CD4-positive, alpha-beta T cell treated with Interleukin-6 at 100 ng/mL for 8 hours (primary cell): Measurements from ENCODE around the gene CTNNA3.

ENCODE experiments used
- DNase-seq: peaks from one replicate; pipeline ENCODE4 v3.0.0-alpha.2; 2020; ENCODE audit warnings: mixed read lengths, low spot score

The CTNNA3 gene

DNA sequence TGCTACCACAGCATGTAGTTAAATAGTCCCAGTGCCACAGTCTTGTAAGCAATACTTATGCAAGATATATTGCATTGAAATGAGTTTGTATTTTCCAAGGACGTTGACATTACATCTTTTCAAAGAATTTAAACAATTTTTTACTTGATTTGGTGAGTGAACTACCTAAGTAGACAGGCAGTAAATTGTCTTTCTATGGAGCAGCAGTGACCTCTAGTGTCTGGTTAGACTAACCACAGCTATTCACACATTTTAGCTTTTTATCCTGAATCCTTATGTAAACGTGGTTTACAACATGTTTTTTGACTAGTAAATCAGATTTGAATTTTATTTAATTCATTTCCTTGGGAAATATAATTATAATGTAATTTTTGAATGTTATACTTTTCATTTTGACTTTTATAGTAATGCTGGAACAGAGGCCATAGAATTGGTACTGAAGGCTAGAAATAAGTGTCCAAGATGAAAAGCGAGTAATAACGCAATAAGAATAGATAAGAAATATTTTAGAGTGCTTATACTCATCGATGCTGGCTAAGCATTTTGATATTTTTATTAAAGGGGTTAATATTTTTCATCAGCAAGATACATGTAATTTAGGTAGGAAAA lies 764.6 kb downstream of the CTNNA3 start:
- DNase-seq, result no peak

DNA sequence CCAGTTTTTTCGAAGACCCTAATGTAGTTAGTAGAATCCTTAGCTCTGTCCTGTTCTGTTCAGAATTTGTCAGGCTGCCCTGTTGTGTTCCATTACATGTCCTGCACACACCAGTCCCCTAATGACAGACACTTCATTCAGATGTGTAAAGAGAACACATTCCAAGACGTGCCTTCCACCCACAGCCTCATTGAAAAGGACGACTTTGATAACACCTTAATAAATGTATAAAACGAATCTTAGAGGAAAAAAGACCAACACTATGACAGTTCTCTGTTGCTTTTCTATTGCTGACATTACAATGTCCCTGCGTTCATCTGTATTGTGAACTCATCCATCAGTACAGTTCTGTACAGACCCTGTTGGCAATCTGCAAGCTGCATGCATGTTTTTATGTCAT lies 766.6 kb downstream of the CTNNA3 start:
- no peak for DNase-seq

DNA sequence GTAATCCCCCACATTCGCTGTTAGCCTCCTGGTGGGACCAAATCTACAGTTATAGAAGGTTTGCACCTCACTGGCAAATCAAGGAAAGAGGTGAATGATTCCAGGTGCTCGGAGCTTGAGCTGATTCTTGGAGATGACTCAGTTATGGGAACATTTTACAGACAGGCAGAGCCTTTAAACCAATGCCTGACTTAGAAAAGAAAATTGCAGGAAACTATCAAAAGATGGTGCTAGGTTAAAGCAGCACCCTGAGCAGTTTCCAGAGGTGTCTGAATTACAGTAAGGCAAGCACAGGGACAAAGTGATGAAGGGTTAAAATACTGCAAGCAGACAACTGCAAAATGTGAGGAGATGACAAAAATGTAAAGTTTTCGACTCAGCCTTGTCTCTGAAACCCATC lies 767.2 kb downstream of the CTNNA3 start:
- no peak for DNase-seq

DNA sequence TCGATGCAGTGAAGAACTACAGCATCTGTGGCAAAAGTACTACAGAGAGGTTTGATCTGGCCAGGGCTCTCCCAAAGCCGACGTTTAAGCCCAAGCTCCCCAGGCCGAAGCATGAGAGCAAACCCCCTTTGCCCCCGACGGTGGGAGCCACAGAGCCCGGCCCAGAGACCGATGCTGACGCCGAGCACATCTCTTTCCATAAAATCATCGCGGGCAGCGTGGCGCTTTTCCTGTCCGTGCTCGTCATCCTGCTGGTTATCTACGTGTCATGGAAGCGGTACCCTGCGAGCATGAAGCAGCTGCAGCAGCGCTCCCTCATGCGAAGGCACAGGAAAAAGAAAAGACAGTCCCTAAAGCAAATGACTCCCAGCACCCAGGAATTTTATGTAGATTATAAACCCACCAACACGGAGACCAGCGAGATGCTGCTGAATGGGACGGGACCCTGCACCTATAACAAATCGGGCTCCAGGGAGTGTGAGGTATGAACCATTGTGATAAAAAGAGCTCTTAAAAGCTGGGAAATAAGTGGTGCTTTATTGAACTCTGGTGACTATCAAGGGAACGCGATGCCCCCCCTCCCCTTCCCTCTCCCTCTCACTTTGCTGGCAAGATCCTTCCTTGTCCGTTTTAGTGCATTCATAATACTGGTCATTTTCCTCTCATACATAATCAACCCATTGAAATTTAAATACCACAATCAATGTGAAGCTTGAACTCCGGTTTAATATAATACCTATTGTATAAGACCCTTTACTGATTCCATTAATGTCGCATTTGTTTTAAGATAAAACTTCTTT lies 767.8 kb downstream of the CTNNA3 start:
- no peak for DNase-seq

DNA sequence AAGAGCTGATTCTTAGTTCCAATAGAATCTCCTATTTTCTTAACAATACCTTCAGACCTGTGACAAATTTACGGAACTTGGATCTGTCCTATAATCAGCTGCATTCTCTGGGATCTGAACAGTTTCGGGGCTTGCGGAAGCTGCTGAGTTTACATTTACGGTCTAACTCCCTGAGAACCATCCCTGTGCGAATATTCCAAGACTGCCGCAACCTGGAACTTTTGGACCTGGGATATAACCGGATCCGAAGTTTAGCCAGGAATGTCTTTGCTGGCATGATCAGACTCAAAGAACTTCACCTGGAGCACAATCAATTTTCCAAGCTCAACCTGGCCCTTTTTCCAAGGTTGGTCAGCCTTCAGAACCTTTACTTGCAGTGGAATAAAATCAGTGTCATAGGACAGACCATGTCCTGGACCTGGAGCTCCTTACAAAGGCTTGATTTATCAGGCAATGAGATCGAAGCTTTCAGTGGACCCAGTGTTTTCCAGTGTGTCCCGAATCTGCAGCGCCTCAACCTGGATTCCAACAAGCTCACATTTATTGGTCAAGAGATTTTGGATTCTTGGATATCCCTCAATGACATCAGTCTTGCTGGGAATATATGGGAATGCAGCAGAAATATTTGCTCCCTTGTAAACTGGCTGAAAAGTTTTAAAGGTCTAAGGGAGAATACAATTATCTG lies 768.6 kb downstream of the CTNNA3 start:
- DNase-seq, result no peak

GRCh38 chr10:66926841-66927240 lies 769.2 kb downstream of the CTNNA3 start:
- DNase-seq, result no peak

DNA sequence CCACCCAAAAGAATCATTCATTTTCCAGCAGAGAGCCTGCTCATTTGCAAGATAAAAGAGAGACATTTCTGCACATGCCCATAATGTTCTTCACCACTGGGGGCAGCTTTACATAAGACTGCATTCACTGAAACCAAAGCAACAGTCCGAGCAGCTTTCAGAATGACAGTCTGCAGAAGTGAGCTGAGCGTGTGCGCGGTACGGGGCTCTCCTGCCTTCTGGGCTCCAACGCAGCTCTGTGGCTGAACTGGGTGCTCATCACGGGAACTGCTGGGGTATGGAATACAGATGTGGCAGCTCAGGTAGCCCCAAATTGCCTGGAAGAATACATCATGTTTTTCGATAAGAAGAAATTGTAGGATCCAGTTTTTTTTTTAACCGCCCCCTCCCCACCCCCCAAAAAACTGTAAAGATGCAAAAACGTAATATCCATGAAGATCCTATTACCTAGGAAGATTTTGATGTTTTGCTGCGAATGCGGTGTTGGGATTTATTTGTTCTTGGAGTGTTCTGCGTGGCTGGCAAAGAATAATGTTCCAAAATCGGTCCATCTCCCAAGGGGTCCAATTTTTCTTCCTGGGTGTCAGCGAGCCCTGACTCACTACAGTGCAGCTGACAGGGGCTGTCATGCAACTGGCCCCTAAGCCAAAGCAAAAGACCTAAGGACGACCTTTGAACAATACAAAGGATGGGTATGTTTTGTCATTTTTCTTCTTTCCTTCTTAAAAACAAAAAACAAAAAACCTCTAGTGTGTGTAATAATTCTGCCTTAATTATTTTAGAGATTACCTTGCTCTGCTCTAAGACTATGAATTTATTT lies 769.9 kb downstream of the CTNNA3 start, which contains the start of gene LRRTM3:
TSS of gene LRRTM3 (plus strand) at position 141 of the 820 bp plus-strand sequence.
- no peak for DNase-seq

DNA sequence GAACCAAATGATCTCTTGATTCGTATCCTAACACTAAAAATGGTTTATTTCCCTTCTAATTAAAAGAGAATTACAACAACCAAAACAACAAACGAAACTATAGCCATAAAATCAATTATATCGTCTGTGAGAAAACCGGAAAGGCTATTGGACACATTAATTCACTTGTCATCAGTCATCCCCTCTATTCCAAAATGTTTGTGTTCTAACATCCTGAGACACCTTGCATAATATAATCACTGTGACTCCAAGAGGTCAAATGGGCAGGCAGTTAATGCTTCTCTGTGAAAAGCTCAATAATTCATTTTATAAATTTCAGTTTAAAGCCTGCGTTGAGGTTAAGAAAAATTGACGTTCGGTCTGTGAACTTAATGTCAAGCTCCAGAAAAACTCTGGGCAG lies 770.6 kb downstream of the CTNNA3 start:
- DNase-seq, result no peak

DNA sequence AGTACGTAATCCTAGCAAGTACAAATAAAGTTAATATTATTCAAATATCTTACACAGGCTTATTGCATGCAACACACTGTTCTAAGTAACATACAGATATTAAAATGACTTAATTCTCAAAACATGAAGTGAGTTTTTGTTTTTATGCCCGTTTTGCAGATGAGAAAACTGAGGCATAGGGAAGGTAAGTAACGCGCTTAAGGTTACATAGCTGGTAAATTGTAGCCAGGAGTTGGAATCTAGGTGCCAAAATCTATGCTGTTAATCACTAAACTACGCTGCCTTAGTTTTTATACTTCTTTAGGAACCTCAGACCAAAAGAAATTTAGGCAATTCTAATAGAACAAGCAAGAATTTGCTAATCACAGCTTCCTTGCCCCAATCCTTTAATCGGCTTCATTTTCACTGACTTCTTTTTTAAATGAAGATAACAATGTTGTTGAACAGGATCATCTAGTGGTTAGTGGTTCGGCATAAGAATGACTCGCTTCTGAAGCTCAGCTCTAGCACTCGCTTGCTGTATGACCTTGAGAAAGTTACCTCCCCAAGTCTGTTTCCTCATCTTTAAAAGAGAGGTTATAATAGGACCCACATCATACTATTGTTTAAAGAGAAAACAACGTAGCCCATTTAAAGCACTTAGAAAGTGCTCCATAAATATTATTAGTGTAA lies 771.2 kb downstream of the CTNNA3 start:
- no peak for DNase-seq

GRCh38 chr10:66919248-66919647 lies 776.7 kb downstream of the CTNNA3 start:
- no peak for DNase-seq

DNA sequence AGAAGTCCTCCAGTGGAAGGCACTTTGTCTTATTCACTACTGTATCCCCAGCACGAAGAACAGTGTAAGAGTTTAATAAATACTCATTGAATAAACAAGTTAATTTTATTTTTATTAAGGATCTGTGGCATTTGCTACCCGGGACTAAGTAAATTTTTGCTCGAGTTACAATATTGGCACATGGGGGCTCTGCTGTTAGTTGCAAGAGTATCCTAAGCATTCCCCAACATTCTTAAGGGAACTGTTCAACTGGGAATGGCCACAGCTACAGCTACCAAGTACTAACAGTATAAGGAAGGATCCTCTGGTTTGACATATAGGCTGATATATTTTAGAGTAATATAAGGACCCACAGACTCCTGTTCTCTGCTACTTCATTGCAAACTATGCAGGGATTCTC lies 778.9 kb downstream of the CTNNA3 start:
- no peak for DNase-seq

DNA sequence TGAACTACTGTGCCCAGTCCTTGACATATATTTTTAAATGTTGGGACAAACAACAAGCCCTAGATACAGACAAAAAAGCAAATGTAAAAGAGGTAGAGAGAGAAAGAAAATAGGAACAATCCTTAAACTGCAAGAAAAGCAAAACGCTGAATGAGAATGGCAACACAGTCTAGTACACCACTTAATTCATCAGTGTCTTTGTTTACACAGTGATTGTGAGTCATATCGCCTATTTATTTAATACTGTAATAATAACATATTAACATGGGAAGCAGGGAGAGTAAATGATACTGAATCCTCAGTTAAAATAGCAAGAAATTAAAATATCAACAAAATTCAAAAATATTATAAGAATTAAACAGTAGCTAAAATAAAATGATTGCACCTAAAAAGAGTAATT lies 780.0 kb downstream of the CTNNA3 start:
- no peak for DNase-seq

DNA sequence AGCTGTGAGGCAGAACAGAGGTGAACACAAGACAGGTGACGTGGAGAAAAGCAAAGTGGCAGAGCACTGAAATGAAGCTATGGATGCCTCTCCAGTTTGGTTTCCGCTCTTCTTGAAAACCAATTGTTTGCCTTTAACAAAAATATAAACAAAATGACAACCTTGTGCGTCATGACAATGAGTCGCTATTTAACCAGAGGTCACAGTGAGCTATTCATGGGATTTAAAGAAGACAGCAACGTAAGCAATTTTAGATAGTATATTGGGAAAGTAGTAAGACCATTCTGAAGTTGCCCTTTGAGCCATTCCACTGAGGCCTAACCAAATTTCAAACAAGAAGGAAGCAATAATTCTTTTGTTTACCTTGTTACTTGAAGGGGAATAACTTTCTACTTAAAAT lies 785.3 kb downstream of the CTNNA3 start:
- no peak for DNase-seq

DNA sequence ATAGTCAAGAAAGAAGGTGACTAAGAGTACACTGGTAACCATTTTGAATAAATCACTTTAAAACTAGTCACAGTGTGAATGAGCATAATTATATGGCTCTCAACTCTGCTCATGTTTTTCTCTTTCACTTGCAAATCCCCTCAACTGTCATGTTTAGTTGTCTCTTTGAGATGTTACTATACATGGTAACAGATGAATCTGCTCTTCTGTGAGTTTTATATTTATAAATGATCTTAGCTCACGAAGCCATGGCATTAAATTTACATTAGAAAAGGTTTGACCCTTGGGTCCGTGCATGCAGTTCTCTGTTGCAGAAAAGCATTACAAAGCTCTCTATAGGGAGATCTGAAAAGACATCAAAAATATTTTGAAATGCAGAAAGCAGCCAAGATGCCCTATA lies 803.1 kb downstream of the CTNNA3 start:
- DNase-seq, result no peak

- no peak for DNase-seq
Measured at GRCh38 chr10:66888237-66888636, 807.8 kb downstream of the CTNNA3 start.

DNA sequence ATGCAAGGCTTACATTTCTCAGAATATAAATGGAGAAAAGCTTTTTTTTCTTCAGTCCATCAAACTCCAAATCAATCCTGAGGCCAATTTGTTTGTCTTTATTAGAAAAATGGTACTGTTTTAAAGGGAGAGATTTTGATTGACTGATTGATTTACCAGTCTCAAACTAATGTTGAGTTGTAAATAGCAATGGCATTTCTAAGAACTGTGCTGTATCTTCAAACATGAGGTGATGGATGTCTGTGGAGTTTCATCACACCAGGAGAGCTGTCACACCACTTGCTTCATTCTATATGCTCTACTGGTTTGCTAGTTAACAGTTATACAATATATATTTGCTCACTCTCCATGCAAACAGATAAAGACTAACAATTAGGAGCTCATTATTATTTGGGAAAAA lies 809.1 kb downstream of the CTNNA3 start:
- DNase-seq, result no peak

DNA sequence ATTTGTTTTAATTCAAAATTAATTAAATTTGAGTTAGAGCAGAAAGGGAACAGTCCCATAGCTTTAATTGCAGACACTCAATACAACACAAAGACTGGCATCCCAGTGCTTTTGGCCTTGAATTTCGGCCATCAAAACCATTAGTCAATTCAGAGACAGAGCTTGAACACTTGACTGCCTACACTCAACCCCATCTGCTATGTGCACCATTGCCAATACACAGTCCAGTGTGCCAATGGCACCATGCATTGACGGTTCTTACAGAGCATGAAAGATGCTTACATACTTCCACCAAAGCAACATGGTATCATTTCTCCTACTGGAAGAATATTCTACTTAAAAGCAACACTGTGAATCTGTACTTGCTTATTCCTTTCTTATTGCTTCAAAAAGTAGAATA lies 813.7 kb downstream of the CTNNA3 start:
- no peak for DNase-seq

DNA sequence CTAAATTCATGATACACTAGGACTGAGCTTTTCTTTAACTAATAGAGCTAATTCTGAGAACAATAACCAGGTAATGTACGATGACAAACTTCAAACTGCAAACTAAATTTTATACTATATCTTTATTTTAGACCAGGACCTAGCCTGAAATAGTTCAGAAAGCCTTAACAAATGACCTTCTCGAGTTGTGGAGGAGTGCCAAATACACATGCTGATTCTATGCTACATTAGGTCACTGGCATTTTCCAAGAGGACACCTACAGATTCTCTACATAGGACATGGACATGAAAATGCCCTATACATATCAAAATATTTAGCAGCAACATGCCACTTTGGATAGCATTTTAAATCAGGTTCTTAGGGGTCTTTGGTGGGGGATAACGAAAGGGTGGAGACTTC lies 814.2 kb downstream of the CTNNA3 start:
- no peak for DNase-seq

DNA sequence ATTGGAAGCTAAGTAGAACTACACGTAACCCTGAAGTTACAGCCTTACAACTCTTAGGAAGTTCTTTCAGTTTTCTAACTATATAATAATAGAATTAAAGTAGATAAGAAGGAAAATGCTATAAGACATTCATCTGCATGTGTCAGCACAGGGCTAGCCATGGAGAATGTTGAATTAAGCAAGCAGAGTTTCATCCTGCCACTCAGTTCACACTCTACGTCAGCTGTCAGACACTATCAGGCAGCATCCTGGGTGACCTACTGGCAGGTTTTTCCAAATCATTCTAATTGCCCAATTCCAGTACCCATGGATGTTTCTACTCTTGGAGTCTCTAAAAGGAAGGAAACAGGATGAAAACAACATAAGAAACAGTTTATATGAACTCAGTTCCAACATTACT lies 815.2 kb downstream of the CTNNA3 start:
- DNase-seq, result no peak

- DNase-seq, result no peak
Measured at GRCh38 chr10:66880292-66880691, 815.7 kb downstream of the CTNNA3 start.

DNA sequence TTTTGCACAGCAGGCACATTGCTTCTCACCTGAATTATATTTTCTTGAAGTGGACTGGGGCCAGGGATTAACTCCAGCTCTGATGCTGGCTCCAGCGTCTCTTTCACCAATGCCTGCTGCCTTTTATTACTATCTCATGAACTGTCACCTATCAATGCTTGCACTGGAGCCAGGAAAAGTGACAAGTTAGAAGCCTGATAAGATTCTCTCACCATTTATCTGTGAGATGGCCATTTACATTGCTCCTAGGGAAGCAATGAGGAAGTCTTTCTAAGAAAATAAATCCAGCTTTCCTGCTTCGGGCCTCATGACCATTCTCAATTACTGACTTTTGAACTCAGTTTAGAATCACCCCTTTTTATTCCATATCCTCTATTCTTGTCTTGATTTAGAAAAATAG lies 818.6 kb downstream of the CTNNA3 start:
- no peak for DNase-seq

DNA sequence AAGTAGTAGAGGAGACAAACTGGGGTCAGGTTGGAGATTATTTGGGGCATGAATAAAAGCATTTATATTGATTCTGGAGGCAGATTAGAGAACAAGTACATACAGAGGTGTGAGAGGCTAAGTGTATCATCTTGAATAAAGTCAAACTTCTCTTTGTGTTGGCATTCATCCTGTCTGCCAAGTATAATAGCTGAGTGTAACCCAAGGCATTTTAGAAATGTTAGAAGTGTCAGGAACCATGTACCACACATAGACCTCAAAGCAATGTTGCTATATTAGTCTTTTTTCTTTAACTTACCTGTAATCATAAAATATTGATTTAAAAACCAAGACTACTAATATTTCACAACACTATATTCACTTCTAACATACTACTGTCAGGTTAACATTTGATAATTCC lies 826.4 kb downstream of the CTNNA3 start:
- DNase-seq, result no peak
